Sigmoid colon (tissue), 7 donors: ENCODE results near the gene NLN. TPM values are rescaled to one million over a fixed set of nuclear protein-coding genes. Genes with fewer than 3 reads are reported as not detected.

Experiments
- DNase-seq: peaks from one replicate; pipeline ENCODE4 v3.0.0-alpha.2; 2019
- H3K27ac ChIP-seq, 4 donors: fragments of 200-600 bp; sonication (generic); one replicate each; pipeline ENCODE4 v1.5.1; 2016 to 2019; ENCODE audit warnings: mild to moderate bottlenecking in 1 of 4
- H3K27me3 ChIP-seq, 3 donors: fragments of 200-600 bp; sonication (generic); one replicate each; pipeline ENCODE4 v1.5.1; 2019; ENCODE audit warnings: mild to moderate bottlenecking in 1 of 3
- H3K36me3 ChIP-seq, 4 donors: fragments of 200-600 bp; sonication (generic); one replicate each; pipeline ENCODE4 v1.5.1; 2016 to 2019
- H3K4me1 ChIP-seq, 4 donors: fragments of 200-600 bp; sonication (generic); one replicate each; pipeline ENCODE4 v1.5.1; 2017 to 2019
- H3K4me3 ChIP-seq, 4 donors: fragments of 200-600 bp; sonication (generic); one replicate each; pipeline ENCODE4 v1.5.1; 2017 to 2019; ENCODE audit warnings: mild to moderate bottlenecking in 2 of 4, moderate library complexity in 1 of 4
- H3K9me3 ChIP-seq, 4 donors: fragments of 200-600 bp in 3 of 4; sonication (generic) in 3 of 4; one replicate each; pipeline versions ENCODE4 v1.5.1 to v1.6.1; 2013 to 2019
- CTCF ChIP-seq, 4 experiments: fragments of 450-650 bp in 3 of 4; fragments of 200-600 bp in 1 of 4; IDR thresholded peaks; one replicate each; pipeline ENCODE4 v1.5.1; 2016 to 2019; ENCODE audit warnings: antibody characterized with exemption in 4 of 4, mild to moderate bottlenecking in 3 of 4, moderate library complexity in 2 of 4
- EP300 ChIP-seq, 4 donors: sonication (generic); formaldehyde crosslinking; IDR thresholded peaks; one replicate each; pipeline ENCODE4 v1.6.1; 2017; ENCODE audit warnings: antibody characterized with exemption in 4 of 4
- POLR2A ChIP-seq, 2 donors: fragments of 450-650 bp; IDR thresholded peaks; one replicate each; pipeline ENCODE4 v1.6.1; 2016; ENCODE audit warnings: antibody characterized with exemption in 2 of 2, mild to moderate bottlenecking in 2 of 2, moderate library complexity in 2 of 2
- POLR2AphosphoS5 ChIP-seq, 4 donors: sonication (generic); formaldehyde crosslinking; IDR thresholded peaks; one replicate each; pipeline ENCODE4 v1.6.1; 2017; ENCODE audit warnings: antibody characterized with exemption in 4 of 4
- WGBS, 2 donors: extraction: QIAGEN DNeasy Blood & Tissue Kit; methylation state at CpG; one replicate each; pipeline ENCODE4 v1.1.7; 2013; 5-methylcytosine and 5-hydroxymethylcytosine counted together
- intact Hi-C: fragments of 100-400 bp; cut with DNase I; formaldehyde crosslinking; loops from one replicate; pipeline ENCODE4 v1.15.1; 2023
- polyA plus RNA-seq, 3 donors: library from polyadenylated mRNA; stranded (reverse); fragments of 200-250 nt; gene quantifications; one replicate each; pipeline ENCODE4 v1.2.3, GENCODE V29; 2013
- total RNA-seq, 4 donors: library from RNA; depleted of rRNA; stranded (reverse); fragments of >200 nt; gene quantifications; one replicate each; pipeline ENCODE4 v1.1.0, GENCODE V29; 2016
- donor health status: healthy with polysubstance abuse.
- donor health status: Bipolar disorder and iron deficiency.
- donor health status: healthy.

NLN gene
- total and polyA plus RNA-seq, 7 donors = 4.8 to 43.7 (median 7.8) TPM

GRCh38 chr5:65758546-65759144 is 36.6 kb downstream of the NLN start:
- WGBS, 2 donors = 53 to 59% methylated on average over 4 of the region's 4 CpGs
- intact Hi-C loops = no loop called here
- Histone ChIP-seq H3K4me3 (no peak overlapping the region), H3K36me3 (peaks cover 0 to 17% (median 3%) of the 10 kb centered on the region in 4 donors), H3K9me3 (no peaks in the 10 kb centered on the region), H3K27me3 (no peaks in the 10 kb centered on the region), H3K27ac (no peak overlapping the region), H3K4me1 (no peaks in the 10 kb centered on the region)
- DNase-seq = no peak
- TF ChIP-seq POLR2AphosphoS5 (IDR thresholded peaks at IDR 0.05) = no peak
- no peak for TF ChIP-seq CTCF (IDR thresholded peaks at IDR 0.05)
- no peak for TF ChIP-seq POLR2A (IDR thresholded peaks at IDR 0.05)
- no peak for TF ChIP-seq EP300 (IDR thresholded peaks at IDR 0.05)

- TF ChIP-seq POLR2A (IDR thresholded peaks at IDR 0.05) (no peak), POLR2AphosphoS5 (IDR thresholded peaks at IDR 0.05) (no peak), EP300 (IDR thresholded peaks at IDR 0.05) (no peak), CTCF (IDR thresholded peaks at IDR 0.05) (no peak)
- Histone ChIP-seq H3K36me3 (peaks cover 0 to 17% (median 3%) of the 10 kb centered on the region in 4 donors), H3K27me3 (no peaks in the 10 kb centered on the region), H3K4me1 (no peaks in the 10 kb centered on the region), H3K27ac (no peak overlapping the region), H3K9me3 (no peaks in the 10 kb centered on the region), H3K4me3 (no peak overlapping the region)
- no peak for DNase-seq
- 61 to 63% methylated on average over 2 of the region's 2 CpGs for WGBS, 2 donors
- intact Hi-C loops = no loop called here
These were observed 38.7 kb downstream of the NLN start for GRCh38 chr5:65760504-65761275.

- no peak for DNase-seq
- Histone ChIP-seq H3K36me3 (peaks cover 0 to 17% (median 3%) of the 10 kb centered on the region in 4 donors), H3K27ac (no peak overlapping the region), H3K4me1 (no peaks in the 10 kb centered on the region), H3K4me3 (no peak overlapping the region), H3K27me3 (no peaks in the 10 kb centered on the region), H3K9me3 (no peaks in the 10 kb centered on the region)
- 82 to 92% methylated on average over 1 of the region's 1 CpG for WGBS, 2 donors
- intact Hi-C loops = no loop called here
- TF ChIP-seq CTCF (IDR thresholded peaks at IDR 0.05) (no peak), EP300 (IDR thresholded peaks at IDR 0.05) (no peak), POLR2A (IDR thresholded peaks at IDR 0.05) (no peak), POLR2AphosphoS5 (IDR thresholded peaks at IDR 0.05) (no peak)
These were observed 40.2 kb downstream of the NLN start for GRCh38 chr5:65762234-65762633.

- intact Hi-C loops = no loop called here
- no peak overlapping the region for H3K4me3 ChIP-seq
- 98% methylated on average over 1 of the region's 1 CpG for WGBS, 2 donors
- no peaks in the 10 kb centered on the region for H3K27me3 ChIP-seq
- H3K4me1 ChIP-seq = peaks cover 0 to 8% (median 3%) of the 10 kb centered on the region in 4 donors
- no peaks in the 10 kb centered on the region for H3K36me3 ChIP-seq
- H3K9me3 ChIP-seq = no peaks in the 10 kb centered on the region
- no peak overlapping the region for H3K27ac ChIP-seq
- TF ChIP-seq POLR2A (IDR thresholded peaks at IDR 0.05) (no peak), EP300 (IDR thresholded peaks at IDR 0.05) (no peak), CTCF (IDR thresholded peaks at IDR 0.05) (no peak), POLR2AphosphoS5 (IDR thresholded peaks at IDR 0.05) (no peak)
- DNase-seq = no peak
These were observed 43.6 kb downstream of the NLN start for GRCh38 chr5:65765582-65765981.
